Mucosa of descending colon (tissue), 3 donors: ENCODE results near the gene ABHD8. TPM values are rescaled to one million over a fixed set of nuclear protein-coding genes. Genes with fewer than 3 reads are reported as not detected.
A peak's percentile ranks its signal among the peaks of the same experiment; 100 is the strongest.

Source experiments
- ATAC-seq: fragments of 200-7000 bp; cut with Tn5 transposase; one replicate; pipeline ENCODE4 v1.9.1; 2020; ENCODE audit warnings: mild to moderate bottlenecking, moderate library complexity
- DNase-seq, 3 donors: peaks; one replicate each; pipeline ENCODE4 v3.0.0-alpha.2; 2020
- H3K36me3 ChIP-seq: fragments of 200-600 bp; one replicate; pipeline ENCODE4 v1.8.0; 2021; ENCODE audit warnings: low read depth, mild to moderate bottlenecking
- H3K4me1 ChIP-seq: fragments of 200-600 bp; one replicate; pipeline ENCODE4 v1.8.0; 2021; ENCODE audit warnings: low read depth, mild to moderate bottlenecking
- H3K4me3 ChIP-seq: fragments of 200-600 bp; one replicate; pipeline ENCODE4 v1.8.0; 2021; ENCODE audit warnings: mild to moderate bottlenecking
- H3K9me3 ChIP-seq: fragments of 200-600 bp; one replicate; pipeline ENCODE4 v1.8.0; 2021; ENCODE audit warnings: mild to moderate bottlenecking
- CTCF ChIP-seq: fragments of 200-600 bp; IDR thresholded peaks from one replicate; pipeline ENCODE4 v1.8.0; 2022; ENCODE audit warnings: antibody characterized with exemption, mild to moderate bottlenecking
- intact Hi-C, 2 donors: fragments of 100-400 bp; cut with DNase I in 1 of 2; cut with micrococcal nuclease in 1 of 2; formaldehyde crosslinking; loops; one replicate each; pipeline versions ENCODE4 v1.11.0 to v1.11.1; 2022; cut with DNase I, micrococcal nuclease
- total RNA-seq, 3 donors: library from RNA; stranded (reverse); fragmentation: NEBNext Ultra II Directional in 2 of 3; extraction: Animal tissue kit (Norgen Biotek cat#: 25700) in 2 of 3; gene quantifications; one replicate each; pipeline versions ENCODE4 v1.2.1 to v1.2.4, GENCODE V29; 2021 to 2023
- donor health status: DM: no; HTN: no; CAD: no; lungs with moderate emphysema.
- donor health status: DM: no; HTN: no; CAD: no.
- donor health status: DM: no; HTN: yes; CAD: no.

ABHD8 gene
- total RNA-seq, 3 donors from 2014 or later = 3.0 to 18.0 (median 4.5) TPM

- Histone ChIP-seq H3K36me3 (no peaks in the 10 kb centered on the region), H3K4me3 (no peak overlapping the region), H3K9me3 (no peaks in the 10 kb centered on the region), H3K4me1 (peaks cover 14% of the 10 kb centered on the region)
- TF ChIP-seq CTCF = no peak
- peak; percentile 84 to 93 (median 86) for DNase-seq
- intact Hi-C loops = no loop called here
- peak; percentile 57 for ATAC-seq
Measured at GRCh38 chr19:17340302-17340870, 37.2 kb upstream of the ABHD8 start.

- Histone ChIP-seq H3K36me3 (no peaks in the 10 kb centered on the region), H3K9me3 (no peaks in the 10 kb centered on the region), H3K4me1 (peaks cover 20% of the 10 kb centered on the region), H3K4me3 (no peak overlapping the region)
- DNase-seq (peak; percentile 66 to 71 (median 70)), ATAC-seq (no peak)
- no peak for TF ChIP-seq CTCF
- intact Hi-C loops = no loop called here
Measured at GRCh38 chr19:17339088-17339741, 36.0 kb upstream of the ABHD8 start.

GRCh38 chr19:17338433-17339078 is 35.3 kb upstream of the ABHD8 start:
- Histone ChIP-seq H3K4me1 (peaks cover 25% of the 10 kb centered on the region), H3K36me3 (no peaks in the 10 kb centered on the region), H3K4me3 (no peak overlapping the region), H3K9me3 (no peaks in the 10 kb centered on the region)
- ATAC-seq = no peak
- intact Hi-C loops = no loop called here
- peak in 2 of 3 donors; percentile 61 to 68 for DNase-seq
- TF ChIP-seq CTCF = no peak

GRCh38 chr19:17337675-17338432 is 34.6 kb upstream of the ABHD8 start:
- peak in 2 of 3 donors; percentile 65 to 73 for DNase-seq
- no peak for ATAC-seq
- peaks cover 25% of the 10 kb centered on the region for H3K4me1 ChIP-seq
- H3K4me3 ChIP-seq = peak overlapping the region; percentile 20
- no peaks in the 10 kb centered on the region for H3K9me3 ChIP-seq
- no peaks in the 10 kb centered on the region for H3K36me3 ChIP-seq
- no peak for TF ChIP-seq CTCF
- intact Hi-C loops = no loop called here

- no peak for TF ChIP-seq CTCF
- H3K4me3 ChIP-seq = peak within 1 kb of the TSS; percentile 40
- H3K9me3 ChIP-seq = no peaks in the 10 kb centered on the region
- ATAC-seq (peak; percentile 83), DNase-seq (peak; percentile 95 to 99 (median 98))
- no peaks in the 10 kb centered on the region for H3K36me3 ChIP-seq
- intact Hi-C loops = no loop called here
- H3K4me1 ChIP-seq = peaks cover 25% of the 10 kb centered on the region
Measured at GRCh38 chr19:17336872-17337674, 33.8 kb upstream of the ABHD8 start, which contains the start of gene GTPBP3. Gene GTPBP3 (plus strand): TSS chr19:17337553. CDS start chr19:17337612, 59 bp downstream.
